ENCODE measurements around the gene PRKACA.

DNA sequence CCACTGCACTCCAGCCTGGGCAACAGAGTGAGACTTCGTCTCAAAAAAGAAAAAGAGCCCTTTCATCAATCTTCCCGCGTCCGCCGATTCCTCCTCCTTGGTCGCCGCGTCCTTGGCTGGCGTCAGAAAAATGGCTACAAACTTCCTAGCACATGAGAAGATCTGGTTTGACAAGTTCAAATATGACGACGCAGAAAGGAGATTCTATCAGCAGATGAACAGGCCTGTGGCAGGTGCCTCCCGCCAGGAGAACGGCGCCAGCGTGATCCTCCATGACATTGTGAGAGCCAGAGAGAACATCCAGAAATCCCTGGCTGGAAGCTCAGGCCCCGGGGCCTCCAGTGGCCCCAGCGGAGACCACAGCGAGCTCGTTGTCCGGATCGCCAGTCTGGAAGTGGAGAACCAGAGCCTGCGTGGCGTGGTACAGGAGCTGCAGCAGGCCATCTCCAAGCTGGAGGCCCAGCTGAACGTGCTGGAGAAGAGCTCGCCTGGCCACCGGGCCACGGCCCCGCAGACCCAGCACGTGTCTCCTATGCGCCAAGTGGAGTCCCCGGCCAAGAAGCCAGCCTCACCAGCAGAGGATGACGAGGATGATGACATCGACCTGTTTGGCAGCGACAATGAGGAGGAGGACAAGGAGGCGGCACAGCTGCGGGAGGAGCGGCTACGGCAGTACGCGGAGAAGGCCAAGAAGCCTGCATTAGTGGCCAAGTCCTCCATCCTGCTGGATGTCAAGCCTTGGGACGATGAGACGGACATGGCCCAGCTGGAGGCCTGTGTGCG lies 47.1 kb downstream of the PRKACA start:
- TF ChIP-seq SUZ12 (IDR thresholded peaks at IDR 0.05; ENCODE audit: extremely low read depth, insufficient read depth, insufficient read length) (no peak), YY1 (IDR thresholded peaks at IDR 0.05; ENCODE audit: insufficient read depth, insufficient read length) (no peak)
